ENCODE measurements around the gene MVB12A. TPM values are rescaled to one million over a fixed set of nuclear protein-coding genes. Genes with fewer than 3 reads are reported as not detected.

Gene MVB12A
- total RNA-seq, 1 donor from 2014 or later: 19.2 TPM

GRCh38 chr19:17471410-17472125, 51.7 kb downstream of the MVB12A start:
- DNase-seq: no peak

DNA sequence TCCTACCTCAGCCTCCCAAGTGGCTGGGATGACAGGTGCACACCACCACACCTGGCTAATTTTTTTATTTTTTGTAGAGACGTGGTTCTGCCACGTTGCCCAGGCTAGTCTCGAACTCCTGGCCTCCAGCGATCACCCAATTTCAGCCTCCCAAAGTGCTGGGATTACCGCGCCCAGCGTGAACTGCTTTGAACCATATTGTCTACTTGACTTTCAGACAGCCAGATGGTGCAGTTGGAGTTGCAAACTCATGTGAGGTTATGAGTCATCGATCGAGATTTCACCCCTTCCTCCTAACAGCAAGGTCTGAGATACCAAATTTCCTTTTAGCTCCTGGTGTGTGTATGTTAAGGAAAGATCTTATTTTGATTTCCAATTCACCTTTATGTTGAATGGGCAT, 53.2 kb downstream of the MVB12A start:
- DNase-seq: no peak

Other genes with a start within 250 kb of the MVB12A start
- gene USE1, start 204.7 kb upstream of the MVB12A start, total RNA-seq: 13.2 TPM
- 3.7 TPM for gene OCEL1, start 193.8 kb upstream of the MVB12A start, total RNA-seq
- 14.4 TPM for gene NR2F6, start 174.1 kb upstream of the MVB12A start, total RNA-seq
- gene USHBP1, start 155.3 kb upstream of the MVB12A start, total RNA-seq: 2.0 TPM
- gene BABAM1, start 152.6 kb upstream of the MVB12A start, total RNA-seq: 43.6 TPM
- gene ANKLE1, start 138.1 kb upstream of the MVB12A start, total RNA-seq: 0.49 TPM
- gene ABHD8, start 116.6 kb upstream of the MVB12A start, total RNA-seq: 5.7 TPM
- gene MRPL34, start 114.2 kb upstream of the MVB12A start, total RNA-seq: 20.3 TPM
- 7.9 TPM for gene DDA1, start 110.5 kb upstream of the MVB12A start, total RNA-seq
- 6.7 TPM for gene ANO8, start 85.2 kb upstream of the MVB12A start, total RNA-seq
- gene GTPBP3, start 82.5 kb upstream of the MVB12A start, total RNA-seq: 10.6 TPM
- gene PLVAP, start 42.7 kb upstream of the MVB12A start, total RNA-seq: 10.9 TPM
- not detected for gene CCDC194, start 25.9 kb upstream of the MVB12A start, total RNA-seq
- 6.9 TPM for gene BST2, start 14.4 kb upstream of the MVB12A start, total RNA-seq
- 0.69 TPM for gene TMEM221, start 28.6 kb downstream of the MVB12A start, total RNA-seq
- gene NXNL1, start 40.9 kb downstream of the MVB12A start, total RNA-seq: not detected
- gene SLC27A1, start 50.5 kb downstream of the MVB12A start, total RNA-seq: 19.6 TPM
- 36.3 TPM for gene PGLS, start 91.6 kb downstream of the MVB12A start, total RNA-seq
- gene COLGALT1, start 135.6 kb downstream of the MVB12A start, total RNA-seq: 40.6 TPM